GM19193 (cell line): ENCODE results near the gene VPS35L.
A peak's percentile ranks its signal among the peaks of the same experiment; 100 is the strongest.

Experiments used
- POLR2A ChIP-seq: IDR thresholded peaks from 4 replicates; pipeline ENCODE4 v1.6.1; 2011; ENCODE audit not compliant: insufficient read depth, insufficient read length; ENCODE audit errors: extremely low read depth

The VPS35L gene

GRCh38 chr16:19716183-19716582 is 160.7 kb downstream of the VPS35L start:
- TF ChIP-seq POLR2A: no peak

GRCh38 chr16:19717314-19717713 is 161.8 kb downstream of the VPS35L start:
- TF ChIP-seq POLR2A: no peak

GRCh38 chr16:19717741-19718623 is 162.5 kb downstream of the VPS35L start, which contains the start of the genes IQCK and KNOP1:
Gene IQCK (plus strand): TSS chr16:19718271. CDS start chr16:19718307, 36 bp downstream.
Gene KNOP1 (minus strand): TSS chr16:19718227. CDS start chr16:19715035, 3,192 bp downstream.
- TF ChIP-seq POLR2A: peak; percentile 71

GRCh38 chr16:19718624-19718965 is 163.1 kb downstream of the VPS35L start:
- no peak for TF ChIP-seq POLR2A

GRCh38 chr16:19722269-19722952 is 166.9 kb downstream of the VPS35L start:
- TF ChIP-seq POLR2A: no peak

GRCh38 chr16:19722981-19723380 is 167.5 kb downstream of the VPS35L start:
- no peak for TF ChIP-seq POLR2A

- TF ChIP-seq POLR2A: no peak
These were observed 173.1 kb downstream of the VPS35L start for GRCh38 chr16:19728636-19728965.

- TF ChIP-seq POLR2A: no peak
These were observed 178.0 kb downstream of the VPS35L start for GRCh38 chr16:19733551-19733950.

GRCh38 chr16:19735074-19735867 is 179.8 kb downstream of the VPS35L start:
- TF ChIP-seq POLR2A: no peak

- TF ChIP-seq POLR2A: no peak
These were observed 182.0 kb downstream of the VPS35L start for GRCh38 chr16:19737306-19738038.

- TF ChIP-seq POLR2A: no peak
These were observed 185.9 kb downstream of the VPS35L start for GRCh38 chr16:19741354-19741753.

GRCh38 chr16:19743816-19744159 is 188.3 kb downstream of the VPS35L start:
- TF ChIP-seq POLR2A: no peak

- no peak for TF ChIP-seq POLR2A
These were observed 189.2 kb downstream of the VPS35L start for GRCh38 chr16:19744670-19745069.

- no peak for TF ChIP-seq POLR2A
These were observed 189.9 kb downstream of the VPS35L start for GRCh38 chr16:19745286-19746010.
